Esophagus muscularis mucosa (tissue), 3 donors: ENCODE data around the gene WDFY2.

Experiments
- CTCF ChIP-seq, 3 experiments: fragments of 200-600 bp in 2 of 3; fragments of 450-650 bp in 1 of 3; sonication (generic) in 2 of 3; IDR thresholded peaks; one replicate each; pipeline ENCODE4 v1.5.1; 2017 to 2019; ENCODE audit warnings: antibody characterized with exemption in 3 of 3, mild to moderate bottlenecking in 2 of 3, moderate library complexity in 1 of 3
- POLR2A ChIP-seq: fragments of 450-650 bp; IDR thresholded peaks from one replicate; pipeline ENCODE4 v1.6.1; 2017; ENCODE audit warnings: antibody characterized with exemption, moderate library complexity, mild to moderate bottlenecking, low read depth
- POLR2AphosphoS5 ChIP-seq, 2 donors: sonication (generic); formaldehyde crosslinking; IDR thresholded peaks; one replicate each; pipeline ENCODE4 v1.6.1; 2017; ENCODE audit warnings: antibody characterized with exemption in 2 of 2

DNA sequence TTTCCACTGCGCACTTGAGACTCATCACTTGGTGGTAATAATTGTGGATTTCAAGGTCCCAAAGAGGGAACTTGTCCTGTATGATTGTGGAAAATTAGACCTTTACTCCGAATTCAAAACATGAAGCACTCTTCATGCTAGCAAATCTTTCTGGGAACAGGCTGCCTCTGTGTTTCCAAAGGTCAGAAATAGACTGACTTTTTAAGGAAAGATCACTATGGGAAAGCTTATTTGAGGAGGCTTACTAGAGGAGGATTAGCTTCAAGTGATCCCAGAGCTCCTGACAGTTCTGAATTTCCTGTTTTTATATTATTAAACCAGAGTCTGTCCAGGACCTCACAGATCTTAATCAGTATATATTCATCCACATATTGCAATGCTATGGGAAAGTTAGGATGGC is 5.5 kb downstream of the WDFY2 start:
- no peak for TF ChIP-seq POLR2AphosphoS5 (IDR thresholded peaks at IDR 0.05)
- no peak for TF ChIP-seq CTCF (IDR thresholded peaks at IDR 0.05)
- TF ChIP-seq POLR2A: no peak
